NCI-H2107 treated with DMSO at 0.1 percent for 48 hours (cell line): ENCODE results near the gene VAV3.

ENCODE experiments used
- DNase-seq: peaks from one replicate; lab custom pipeline; 2025; ENCODE audit not compliant: unreplicated experiment; lab: John Stamatoyannopoulos, UW

Gene VAV3

GRCh38 chr1:107604825-107605224 is 360.2 kb downstream of the VAV3 start:
- DNase-seq = no peak

- no peak for DNase-seq
Observed at GRCh38 chr1:107600607-107601160, 364.3 kb downstream of the VAV3 start.

GRCh38 chr1:107599220-107599619 is 365.8 kb downstream of the VAV3 start:
- DNase-seq = no peak

GRCh38 chr1:107597290-107597689 is 367.7 kb downstream of the VAV3 start:
- DNase-seq = no peak

- no peak for DNase-seq
Observed at GRCh38 chr1:107594536-107594935, 370.4 kb downstream of the VAV3 start.

GRCh38 chr1:107593501-107594209 is 371.3 kb downstream of the VAV3 start:
- no peak for DNase-seq

- no peak for DNase-seq
Observed at GRCh38 chr1:107590900-107591622, 373.9 kb downstream of the VAV3 start.

- no peak for DNase-seq
Observed at GRCh38 chr1:107590087-107590486, 374.9 kb downstream of the VAV3 start.

GRCh38 chr1:107588321-107588720 is 376.7 kb downstream of the VAV3 start:
- DNase-seq = no peak

- DNase-seq = no peak
Observed at GRCh38 chr1:107575226-107575625, 389.8 kb downstream of the VAV3 start.

GRCh38 chr1:107574044-107574443 is 390.9 kb downstream of the VAV3 start:
- DNase-seq = no peak

- DNase-seq = no peak
Observed at GRCh38 chr1:107572674-107573211, 392.2 kb downstream of the VAV3 start.

GRCh38 chr1:107570768-107571167 is 394.2 kb downstream of the VAV3 start:
- no peak for DNase-seq

GRCh38 chr1:107563441-107563840 is 401.5 kb downstream of the VAV3 start:
- no peak for DNase-seq

GRCh38 chr1:107559881-107560280 is 405.1 kb downstream of the VAV3 start:
- no peak for DNase-seq

GRCh38 chr1:107557095-107557494 is 407.9 kb downstream of the VAV3 start:
- DNase-seq = no peak

GRCh38 chr1:107555578-107555977 is 409.4 kb downstream of the VAV3 start:
- DNase-seq = no peak

GRCh38 chr1:107552781-107553180 is 412.2 kb downstream of the VAV3 start:
- no peak for DNase-seq

- no peak for DNase-seq
Observed at GRCh38 chr1:107551456-107551855, 413.5 kb downstream of the VAV3 start.

- DNase-seq = no peak
Observed at GRCh38 chr1:107550358-107550757, 414.6 kb downstream of the VAV3 start.

- DNase-seq = no peak
Observed at GRCh38 chr1:107549152-107549810, 415.7 kb downstream of the VAV3 start.
